Colonic mucosa (tissue), 4 donors: ENCODE measurements around the gene ANKRD23. TPM values are rescaled to one million over a fixed set of nuclear protein-coding genes. Genes with fewer than 3 reads are reported as not detected.

Experiments used
- DNase-seq: peaks from one replicate; pipeline ENCODE4 v3.0.0-alpha.2; 2020
- H3K27ac ChIP-seq: fragments of 200-600 bp; one replicate; pipeline ENCODE4 v1.8.0; 2021
- H3K27me3 ChIP-seq: fragments of 200-600 bp; one replicate; pipeline ENCODE4 v1.8.0; 2021
- H3K36me3 ChIP-seq: fragments of 200-600 bp; one replicate; pipeline ENCODE4 v1.8.0; 2021
- H3K4me1 ChIP-seq: fragments of 200-600 bp; one replicate; pipeline ENCODE4 v1.8.0; 2021; ENCODE audit warnings: mild to moderate bottlenecking
- H3K4me3 ChIP-seq: fragments of 200-600 bp; one replicate; pipeline ENCODE4 v1.8.0; 2021
- H3K9ac ChIP-seq, 2 donors: one replicate each; pipeline ENCODE4 v1.7.0; 2013; ENCODE audit warnings: control low read depth in 2 of 2, low read depth in 2 of 2, low read length in 2 of 2
- H3K9me3 ChIP-seq: fragments of 200-600 bp; one replicate; pipeline ENCODE4 v1.8.0; 2021
- CTCF ChIP-seq: fragments of 200-600 bp; IDR thresholded peaks from one replicate; pipeline ENCODE4 v1.8.0; 2022; ENCODE audit warnings: antibody characterized with exemption, mild to moderate bottlenecking
- intact Hi-C: fragments of 100-400 bp; cut with DNase I; formaldehyde crosslinking; loops from one replicate; pipeline ENCODE4 v1.14.1; 2022
- total RNA-seq, 2 donors: library from RNA; stranded (reverse); fragmentation: NEBNext Ultra II Directional in 1 of 2; extraction: Animal tissue kit (Norgen Biotek cat#: 25700) in 1 of 2; gene quantifications; one replicate each; pipeline ENCODE4 v1.2.1, GENCODE V29; 2021
- donor health status: healthy.
- donor health status: DM: no; HTN: no; CAD: no.
- donor health status: DM: no; HTN: no; CAD: no.

Gene ANKRD23
- total RNA-seq, 2 donors from 2014 or later: 1.4 to 4.1 TPM

GRCh38 chr2:96867756-96868554 lies 24.1 kb upstream of the ANKRD23 start:
- no peak for DNase-seq
- Histone ChIP-seq H3K36me3 (peaks cover 5% of the 10 kb centered on the region), H3K9me3 (no peaks in the 10 kb centered on the region)

GRCh38 chr2:96866986-96867755 lies 23.4 kb upstream of the ANKRD23 start:
- H3K27me3 ChIP-seq: no peaks in the 10 kb centered on the region
- no peak for TF ChIP-seq CTCF
- H3K9ac ChIP-seq: peak overlapping the region; percentile 71 to 83
- no peak for DNase-seq
- H3K36me3 ChIP-seq: peaks cover 5% of the 10 kb centered on the region
- H3K27ac ChIP-seq: peak overlapping the region; percentile 96
- peaks cover 14% of the 10 kb centered on the region for H3K4me1 ChIP-seq
- intact Hi-C loops: no loop called here
- no peaks in the 10 kb centered on the region for H3K9me3 ChIP-seq
- H3K4me3 ChIP-seq: peak overlapping the region; percentile 96

More at GRCh38 chr2:96867756-96868554, 24.1 kb upstream of the ANKRD23 start:
- Histone ChIP-seq H3K27me3 (no peaks in the 10 kb centered on the region), H3K4me3 (peak overlapping the region; percentile 96), H3K27ac (peak overlapping the region; percentile 96), H3K4me1 (peaks cover 14% of the 10 kb centered on the region), H3K9ac (peak overlapping the region; percentile 71 to 83)
- no peak for TF ChIP-seq CTCF
- intact Hi-C loops: no loop called here

- Histone ChIP-seq H3K9ac (no peak overlapping the region), H3K27ac (no peak overlapping the region), H3K4me1 (peaks cover 14% of the 10 kb centered on the region), H3K4me3 (no peak overlapping the region), H3K36me3 (peaks cover 5% of the 10 kb centered on the region), H3K9me3 (no peaks in the 10 kb centered on the region), H3K27me3 (no peaks in the 10 kb centered on the region)
- no peak for TF ChIP-seq CTCF
- intact Hi-C loops: no loop called here
- DNase-seq: no peak
These were observed 22.8 kb upstream of the ANKRD23 start for GRCh38 chr2:96866586-96866985.

- H3K27ac ChIP-seq: no peak overlapping the region
- H3K4me3 ChIP-seq: no peak overlapping the region
- no peak for DNase-seq
- TF ChIP-seq CTCF: no peak
- no peaks in the 10 kb centered on the region for H3K27me3 ChIP-seq
- no peaks in the 10 kb centered on the region for H3K9me3 ChIP-seq
- peaks cover 14% of the 10 kb centered on the region for H3K4me1 ChIP-seq
- no peak overlapping the region for H3K9ac ChIP-seq
- peaks cover 5% of the 10 kb centered on the region for H3K36me3 ChIP-seq
- intact Hi-C loops: no loop called here
These were observed 22.3 kb upstream of the ANKRD23 start for GRCh38 chr2:96866149-96866548.

GRCh38 chr2:96865654-96866053 lies 21.8 kb upstream of the ANKRD23 start:
- peaks cover 5% of the 10 kb centered on the region for H3K36me3 ChIP-seq

More at GRCh38 chr2:96865654-96866053, 21.8 kb upstream of the ANKRD23 start:
- Histone ChIP-seq H3K4me3 (no peak overlapping the region), H3K4me1 (peaks cover 14% of the 10 kb centered on the region), H3K9me3 (no peaks in the 10 kb centered on the region), H3K27ac (no peak overlapping the region), H3K27me3 (no peaks in the 10 kb centered on the region), H3K9ac (no peak overlapping the region)
- no peak for DNase-seq
- no peak for TF ChIP-seq CTCF
- intact Hi-C loops: no loop called here
